Stimulated activated CD8-positive, alpha-beta memory T cell treated with anti-CD3 and anti-CD28 coated beads, Interleukin-7, amount 100 ng/mL, for 24 hours (primary cell): ENCODE results near the gene KRT2.

Experiments
- DNase-seq: peaks from one replicate; pipeline ENCODE4 v3.0.0-alpha.2; 2020; ENCODE audit warnings: low read depth

KRT2 gene

DNA sequence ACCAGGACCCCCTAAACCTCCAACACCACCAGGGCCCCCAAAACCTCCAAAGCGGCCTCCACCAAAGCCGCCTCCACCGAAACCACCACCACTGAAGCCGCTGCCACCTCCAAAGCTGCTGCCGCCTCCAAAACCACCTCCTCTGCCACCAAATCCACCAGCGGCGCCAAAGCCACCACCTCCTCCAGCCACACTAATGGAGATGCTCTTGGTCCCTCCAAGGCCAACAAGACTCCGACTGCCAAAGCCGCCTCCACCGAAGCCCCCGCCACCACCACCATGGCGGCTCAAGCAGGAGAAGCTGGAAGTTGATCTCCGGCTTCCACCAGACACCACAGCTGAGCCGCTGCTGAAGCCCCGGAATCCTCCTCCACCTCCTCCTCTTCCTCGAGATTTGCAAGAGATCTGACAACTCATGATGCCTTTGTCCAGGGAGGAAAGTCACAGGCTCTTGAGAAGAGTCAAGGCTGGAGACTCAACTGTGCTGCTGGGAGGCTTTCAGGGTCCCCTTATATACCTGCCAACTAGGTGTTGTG, at the start of gene KRT2:
Gene KRT2 (minus strand): TSS at position 486 of the 536 bp plus-strand sequence. CDS start 69 bp downstream, at position 417.
- no peak for DNase-seq

DNA sequence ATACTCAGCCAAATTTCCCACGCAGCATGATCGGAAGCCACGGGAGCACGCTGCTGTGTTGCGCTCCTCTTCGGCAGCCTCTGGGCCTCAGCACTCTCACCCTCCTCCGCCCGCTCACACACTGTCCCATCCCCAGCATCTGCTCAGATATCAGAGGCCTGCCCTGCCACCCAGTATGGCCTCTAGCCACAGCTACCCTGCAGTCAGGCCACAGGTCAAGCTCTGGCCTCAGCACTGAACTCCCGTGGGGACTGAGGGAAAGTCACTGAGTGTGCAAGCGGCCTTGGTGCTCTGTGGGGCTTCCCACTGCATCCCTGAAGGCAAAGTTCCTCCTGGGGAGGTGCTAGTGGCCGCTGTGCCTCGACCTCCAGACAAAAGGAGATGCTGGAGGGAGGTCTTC, 49.3 kb upstream of the KRT2 start:
- DNase-seq = no peak

DNA sequence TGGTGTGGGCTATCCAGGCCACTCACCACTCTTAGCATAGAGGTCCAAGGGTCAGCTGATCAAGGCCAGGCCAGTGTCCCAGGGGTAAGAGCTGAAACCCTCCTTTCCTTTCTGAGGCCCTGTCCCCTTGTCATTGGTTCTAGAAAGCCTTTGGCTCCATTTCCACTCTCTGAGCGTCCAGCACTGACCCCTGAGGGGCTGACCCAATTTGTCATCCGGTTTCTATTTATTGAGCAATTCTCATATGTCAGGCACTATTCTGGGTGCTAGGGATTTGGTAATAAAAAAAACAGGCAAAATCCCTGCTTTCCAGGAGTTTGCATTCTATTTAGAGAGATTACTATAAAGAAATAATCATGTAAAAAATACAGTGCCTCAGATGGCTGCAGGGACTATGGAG, 47.9 kb upstream of the KRT2 start:
- no peak for DNase-seq

DNA sequence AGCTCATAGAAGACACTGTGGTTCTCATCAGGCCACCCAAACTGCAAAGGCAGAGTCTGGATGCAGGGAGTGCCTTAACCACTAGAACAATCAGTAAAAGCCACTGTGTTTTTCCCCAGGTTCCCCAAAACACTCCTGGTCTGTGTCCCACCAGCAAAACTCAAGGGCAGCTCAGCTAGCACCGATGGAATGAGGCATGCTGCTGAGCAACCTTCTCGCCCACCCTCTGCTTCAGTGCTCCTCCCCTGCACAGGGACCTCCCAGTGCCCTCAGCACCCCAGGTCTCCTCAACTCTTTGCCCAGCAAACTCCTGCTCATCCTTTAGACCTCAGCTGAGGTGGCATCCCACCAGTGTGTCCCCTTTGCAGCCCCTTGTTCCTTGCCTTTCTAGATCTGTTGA, 47.4 kb upstream of the KRT2 start:
- no peak for DNase-seq

DNA sequence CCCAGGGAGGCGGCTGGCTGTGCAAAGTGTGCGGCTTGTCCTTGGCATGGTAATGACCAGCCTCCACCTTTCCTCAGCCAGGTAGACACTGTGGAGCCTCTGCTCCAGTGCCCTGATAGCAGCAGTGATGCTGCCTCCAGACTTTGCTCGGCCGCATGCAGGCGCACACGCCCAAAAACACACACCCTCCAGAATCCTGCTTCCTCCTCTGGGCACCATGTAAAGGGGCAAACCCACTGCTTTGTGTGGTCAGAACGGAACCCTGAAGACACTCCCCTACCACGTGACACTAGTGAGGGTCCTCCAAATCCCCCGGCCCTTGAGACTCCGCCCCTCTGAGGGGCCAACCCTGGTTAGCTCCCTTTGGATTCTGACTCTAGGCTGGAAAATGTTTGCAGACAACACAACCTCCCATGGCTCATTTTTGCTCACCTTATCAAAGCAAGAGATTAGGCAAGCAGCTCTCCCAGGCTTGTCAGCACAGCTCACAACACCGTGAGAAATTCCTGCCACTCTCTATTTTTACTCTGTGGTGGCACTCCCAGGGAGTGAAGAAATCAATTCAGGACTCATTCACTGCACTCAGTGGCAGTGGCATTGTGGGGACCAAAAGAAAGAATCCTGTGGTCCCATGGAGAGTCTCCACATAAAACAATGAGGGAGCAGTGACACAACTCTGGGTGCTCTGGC, 46.8 kb upstream of the KRT2 start:
- DNase-seq = no peak

DNA sequence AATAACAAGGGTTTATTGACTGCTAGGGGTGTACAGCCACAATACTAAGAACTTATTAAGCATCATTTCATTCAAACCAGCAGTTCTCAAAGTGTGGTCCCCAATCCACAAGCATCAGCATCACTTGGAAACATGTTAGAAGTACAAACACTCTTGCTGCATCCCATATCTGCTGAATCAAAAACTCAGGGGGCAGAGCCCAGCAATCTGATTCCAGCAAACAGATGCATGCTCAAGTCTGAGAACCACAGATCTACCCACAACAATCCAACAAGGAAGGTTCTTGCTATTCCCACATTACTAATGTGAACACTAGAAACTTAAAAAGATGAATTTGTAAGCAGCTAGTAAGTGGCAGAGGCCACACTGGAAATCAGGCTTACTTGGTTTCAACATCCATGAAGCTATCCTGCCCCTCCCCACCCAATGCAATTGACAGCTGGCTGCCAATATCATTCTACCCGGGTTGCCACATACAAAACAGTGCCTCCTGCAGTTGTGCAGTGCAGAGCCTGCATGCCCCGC, 45.1 kb upstream of the KRT2 start:
- DNase-seq = no peak

DNA sequence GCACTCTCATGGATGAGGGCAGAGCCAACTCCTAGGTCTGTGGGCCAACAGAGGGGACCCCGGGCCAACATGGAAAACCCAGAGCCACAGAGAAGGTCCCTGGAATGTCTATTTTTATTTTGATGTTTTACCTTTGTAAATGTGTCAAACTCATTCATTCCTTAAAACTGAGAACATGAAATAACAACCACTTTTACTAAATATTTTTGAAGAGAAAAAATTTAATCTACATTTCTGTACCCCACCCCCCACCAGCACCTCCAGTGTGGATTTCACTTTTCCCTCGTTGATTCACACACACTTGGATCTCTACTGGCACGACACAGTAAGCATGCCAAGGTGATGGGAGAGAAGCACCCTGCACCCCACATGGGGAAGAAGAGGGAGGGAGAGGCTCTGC, 44.6 kb upstream of the KRT2 start:
- DNase-seq = no peak

DNA sequence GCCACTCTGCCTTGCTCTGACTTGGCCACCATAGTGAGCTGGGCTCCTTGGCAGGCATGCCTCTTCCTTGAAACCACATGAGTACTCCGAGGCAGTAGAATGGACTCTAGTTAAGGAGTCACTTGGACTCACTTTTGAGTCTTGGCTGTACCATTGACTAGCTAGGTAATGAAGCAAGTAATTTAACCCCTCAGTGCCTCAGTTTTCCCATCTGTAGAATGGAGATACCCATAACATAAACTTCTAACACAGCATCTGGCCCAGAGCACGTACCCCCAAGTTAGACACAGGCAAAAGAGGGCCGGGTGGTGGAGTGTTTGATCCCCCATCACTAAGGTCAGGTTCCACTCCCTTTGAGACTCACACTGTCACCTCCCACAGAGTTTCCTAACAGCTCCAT, 43.0 kb upstream of the KRT2 start:
- DNase-seq = no peak

DNA sequence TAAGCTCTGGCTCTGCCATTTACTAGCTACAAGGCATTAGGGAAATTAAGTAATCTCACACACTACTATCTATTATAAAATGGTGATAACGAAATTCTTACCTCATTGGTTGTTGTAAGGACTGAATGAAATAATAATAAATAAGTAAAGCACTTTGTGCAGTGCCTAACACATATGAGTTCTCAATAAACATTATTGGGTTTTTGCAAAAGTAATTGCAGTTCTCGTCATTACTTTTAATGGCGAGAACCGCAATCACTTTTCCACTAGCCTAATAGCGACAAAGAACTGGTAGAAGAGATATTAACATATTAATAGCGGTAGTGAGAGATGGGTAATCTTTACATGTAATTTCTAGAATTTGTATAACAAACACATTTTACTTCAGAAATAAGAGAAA, 42.1 kb upstream of the KRT2 start:
- no peak for DNase-seq

DNA sequence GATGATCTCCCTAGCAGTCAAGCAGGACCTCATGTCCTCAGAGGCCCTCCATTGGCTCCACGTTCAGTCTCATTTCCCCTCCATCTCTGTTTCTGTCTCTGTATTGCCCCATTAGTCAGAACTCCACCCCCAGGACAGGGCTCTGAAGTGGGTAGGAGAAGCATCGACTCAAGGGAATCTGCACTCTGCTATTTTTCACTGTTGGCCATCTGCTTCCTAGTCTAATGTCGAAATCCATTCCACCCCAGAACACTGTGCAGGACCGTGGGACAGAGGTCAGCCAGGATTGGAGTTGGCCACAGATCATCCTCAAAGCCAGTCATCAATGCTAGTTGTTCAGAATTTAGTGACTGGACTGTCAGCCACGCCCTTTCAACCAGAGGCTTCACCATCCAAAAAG, 41.2 kb upstream of the KRT2 start:
- DNase-seq = no peak

DNA sequence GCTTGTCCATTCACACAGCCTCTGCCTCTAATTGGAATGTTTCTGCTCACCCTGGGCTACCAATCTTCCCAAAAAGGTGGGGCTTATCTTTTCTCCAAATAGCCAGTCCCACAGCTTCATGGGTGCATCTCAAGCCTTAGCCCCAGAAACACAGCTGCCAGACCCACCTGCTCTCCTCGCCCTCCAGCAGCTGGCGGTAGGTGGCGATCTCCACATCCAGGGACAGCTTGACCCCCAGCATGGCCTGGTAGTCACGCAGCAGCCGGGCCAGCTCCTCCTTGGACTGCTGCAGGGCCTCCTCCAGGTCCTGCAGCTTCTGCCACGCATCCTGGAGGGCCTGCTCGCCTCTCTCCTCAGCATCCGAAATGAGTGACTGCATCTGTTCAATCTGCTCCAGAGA, 40.2 kb upstream of the KRT2 start:
- DNase-seq = no peak

DNA sequence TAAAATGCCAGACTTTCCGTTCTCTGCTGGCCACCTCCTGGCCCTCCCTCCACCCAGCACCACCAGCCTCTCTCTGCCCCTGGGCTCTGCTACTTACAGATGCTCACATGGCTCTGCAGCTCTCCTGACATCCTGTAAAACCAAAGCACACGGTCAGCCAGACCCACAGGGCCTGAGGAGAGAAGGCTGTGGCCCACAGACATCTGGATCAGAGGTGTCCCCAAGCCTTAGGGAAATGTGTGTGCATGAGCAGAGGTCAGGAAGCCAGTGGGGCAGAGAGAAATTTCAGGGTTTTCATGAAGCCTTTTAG, 39.8 kb upstream of the KRT2 start:
- no peak for DNase-seq

DNA sequence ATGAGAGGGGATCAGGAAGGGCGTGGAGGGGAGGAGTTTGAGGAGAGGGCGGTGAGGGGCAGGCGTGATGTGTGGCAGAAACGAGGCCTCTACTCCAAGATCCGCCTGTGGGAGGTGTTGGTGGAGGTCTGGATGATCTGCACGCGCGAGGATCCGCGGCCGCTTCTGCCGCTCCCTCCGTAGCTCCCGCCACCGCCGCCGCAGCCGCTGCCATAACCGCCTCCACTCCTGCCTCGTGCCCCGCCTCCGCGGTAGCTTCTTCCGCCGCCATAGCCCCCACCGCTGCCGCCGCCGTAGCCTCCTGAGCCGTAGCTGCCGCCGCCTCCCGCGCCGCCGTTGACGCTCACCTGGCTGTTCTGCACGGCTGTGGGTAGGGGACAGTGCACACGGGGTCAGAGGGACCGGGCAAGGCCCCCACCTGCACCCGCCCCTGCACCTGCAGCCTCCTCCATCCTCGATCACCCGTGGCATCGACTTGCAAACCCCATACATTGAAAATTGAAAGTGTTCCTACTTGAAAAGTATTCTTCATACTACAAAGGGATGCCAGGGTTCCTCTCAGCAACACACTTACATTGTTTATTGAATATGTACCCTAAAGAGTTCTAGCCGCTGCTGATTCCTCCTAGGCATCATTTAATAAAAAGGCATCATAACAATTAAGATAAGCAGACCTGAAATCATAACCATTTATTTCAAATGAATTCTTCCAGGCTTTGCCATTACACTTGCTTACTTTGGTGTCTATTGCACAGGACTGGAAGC, 39.2 kb upstream of the KRT2 start:
- no peak for DNase-seq

DNA sequence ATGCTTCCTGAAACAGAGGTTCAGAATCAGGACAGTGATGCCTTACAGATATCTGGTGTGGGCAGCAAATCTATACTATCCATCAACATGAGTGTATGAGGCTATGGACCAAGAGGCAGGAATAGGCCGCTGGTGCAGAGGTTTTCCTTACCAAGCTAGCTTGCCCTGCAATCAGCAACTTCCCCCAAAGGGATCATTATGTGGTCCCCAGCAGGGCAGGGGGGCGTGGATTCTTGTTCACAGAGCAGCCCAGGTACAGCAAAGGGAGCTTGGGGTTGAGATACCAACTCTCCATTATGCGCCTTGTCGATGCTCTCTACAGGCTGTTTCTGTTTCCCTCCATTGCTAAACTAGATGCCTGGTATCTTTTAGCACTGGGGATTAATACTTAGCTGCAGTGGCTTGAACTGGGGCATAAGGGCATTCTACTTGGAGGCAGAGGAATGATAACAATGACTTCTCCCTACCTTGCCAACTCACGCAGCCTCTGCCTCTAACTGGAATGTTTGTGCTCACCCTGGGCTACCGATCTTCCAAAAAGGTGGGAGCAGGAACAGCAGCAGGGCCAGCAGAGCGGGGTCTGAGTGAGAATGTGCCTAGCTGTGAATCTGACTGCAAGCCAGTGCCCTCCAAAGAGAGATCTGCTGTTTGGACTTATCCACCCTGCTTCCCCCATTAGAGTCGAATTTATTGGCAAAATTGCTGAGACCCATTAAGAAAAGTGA, 38.5 kb upstream of the KRT2 start:
- no peak for DNase-seq

DNA sequence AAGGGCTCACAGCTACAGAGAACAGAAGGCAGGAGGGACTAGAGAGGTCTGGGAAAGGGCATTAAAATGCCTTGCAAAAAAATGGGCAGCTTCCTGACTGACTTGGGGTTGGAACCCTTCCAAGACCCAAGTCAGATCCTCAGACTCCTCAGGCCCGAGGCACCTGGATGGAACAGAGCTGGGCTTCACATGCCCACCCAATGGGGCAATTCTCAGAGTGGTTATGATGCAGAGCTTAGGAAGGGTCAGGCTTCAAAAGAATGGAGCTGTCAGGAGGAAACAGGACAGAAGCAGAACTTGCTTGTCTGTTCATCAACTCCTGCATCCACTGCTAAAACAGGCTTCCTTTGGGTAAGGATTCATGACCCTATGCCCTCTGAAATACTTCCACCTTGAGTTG, 37.9 kb upstream of the KRT2 start:
- no peak for DNase-seq

DNA sequence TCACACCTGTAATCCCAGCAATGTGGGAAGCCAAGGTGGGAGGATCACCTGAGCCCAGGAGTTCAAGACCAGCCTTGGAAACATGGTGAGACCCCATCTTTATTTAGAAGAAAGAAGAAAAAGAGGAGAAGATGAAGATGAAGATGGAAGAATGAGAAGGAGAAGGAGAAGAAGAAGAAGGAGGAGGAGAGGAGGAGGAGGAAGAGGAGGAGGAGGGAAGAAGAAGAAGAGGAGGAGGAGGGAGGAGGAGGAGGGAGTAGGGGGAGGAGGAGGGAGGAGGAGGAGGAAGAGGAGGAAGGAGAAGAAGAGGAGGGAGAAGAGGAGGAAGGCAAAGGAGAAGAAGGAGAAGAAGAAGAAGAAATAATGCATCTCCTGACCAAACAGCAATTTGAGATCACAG, 37.2 kb upstream of the KRT2 start:
- no peak for DNase-seq

DNA sequence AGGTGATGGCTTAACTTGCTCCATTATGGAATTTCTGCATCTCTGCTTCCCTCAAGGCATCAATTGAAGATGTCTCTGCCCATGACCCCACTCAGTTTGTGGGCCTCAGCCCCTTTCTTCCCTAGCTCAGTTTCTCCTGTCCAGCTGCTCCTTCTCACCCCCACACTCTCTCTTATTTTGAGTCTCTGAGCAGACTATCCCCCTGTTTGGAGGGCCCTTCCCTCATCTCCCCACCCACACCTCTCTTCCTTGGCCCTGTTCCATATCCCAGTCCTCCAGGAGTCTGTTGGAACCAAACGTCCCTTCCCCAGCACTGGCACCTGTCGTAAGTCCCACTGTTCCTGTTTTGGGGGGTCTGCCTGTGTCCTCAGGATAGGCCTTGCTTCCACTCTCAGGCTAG, 36.5 kb upstream of the KRT2 start:
- DNase-seq = no peak

DNA sequence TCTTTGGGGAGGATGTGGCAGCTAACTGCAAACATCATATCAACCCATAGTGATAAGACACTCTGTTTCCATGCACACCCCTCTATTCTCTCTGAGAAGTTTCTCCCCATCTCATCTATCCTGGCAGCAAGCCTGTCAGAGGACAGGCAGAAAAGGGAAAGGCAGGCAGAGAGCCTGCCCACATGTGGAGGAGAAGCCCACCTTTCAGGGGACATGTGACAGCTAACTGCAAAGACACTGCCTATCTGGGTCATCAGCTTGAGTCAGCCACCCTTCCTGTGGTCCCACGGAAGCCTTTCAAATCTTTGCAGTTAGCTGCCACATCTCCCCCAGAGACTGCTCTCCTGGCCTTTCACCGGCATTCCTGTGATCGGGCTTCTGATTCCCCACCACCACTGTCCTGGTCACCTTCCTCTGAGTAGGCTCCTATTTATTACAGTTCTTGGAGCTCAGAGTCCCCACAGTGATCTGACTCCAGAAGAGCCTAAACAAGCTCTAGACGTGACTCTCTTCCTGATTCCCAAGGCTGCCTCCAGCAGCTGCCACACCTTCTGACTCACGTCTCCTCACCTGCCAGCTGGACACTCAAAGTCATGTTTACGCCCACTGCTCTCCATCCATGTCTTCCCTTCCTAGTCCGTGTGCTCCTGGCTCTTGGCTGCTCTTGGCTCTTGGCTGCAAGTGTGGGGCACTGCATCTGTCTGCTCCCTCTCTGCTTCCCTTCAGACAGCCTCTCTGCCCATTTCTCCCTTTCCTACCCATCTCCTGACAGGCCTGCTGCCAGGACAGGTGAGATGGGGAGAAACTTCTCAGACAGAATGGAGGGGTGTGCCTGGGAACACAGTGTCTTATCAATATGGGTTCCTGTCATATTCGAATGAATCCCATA, 35.7 kb upstream of the KRT2 start:
- no peak for DNase-seq

DNA sequence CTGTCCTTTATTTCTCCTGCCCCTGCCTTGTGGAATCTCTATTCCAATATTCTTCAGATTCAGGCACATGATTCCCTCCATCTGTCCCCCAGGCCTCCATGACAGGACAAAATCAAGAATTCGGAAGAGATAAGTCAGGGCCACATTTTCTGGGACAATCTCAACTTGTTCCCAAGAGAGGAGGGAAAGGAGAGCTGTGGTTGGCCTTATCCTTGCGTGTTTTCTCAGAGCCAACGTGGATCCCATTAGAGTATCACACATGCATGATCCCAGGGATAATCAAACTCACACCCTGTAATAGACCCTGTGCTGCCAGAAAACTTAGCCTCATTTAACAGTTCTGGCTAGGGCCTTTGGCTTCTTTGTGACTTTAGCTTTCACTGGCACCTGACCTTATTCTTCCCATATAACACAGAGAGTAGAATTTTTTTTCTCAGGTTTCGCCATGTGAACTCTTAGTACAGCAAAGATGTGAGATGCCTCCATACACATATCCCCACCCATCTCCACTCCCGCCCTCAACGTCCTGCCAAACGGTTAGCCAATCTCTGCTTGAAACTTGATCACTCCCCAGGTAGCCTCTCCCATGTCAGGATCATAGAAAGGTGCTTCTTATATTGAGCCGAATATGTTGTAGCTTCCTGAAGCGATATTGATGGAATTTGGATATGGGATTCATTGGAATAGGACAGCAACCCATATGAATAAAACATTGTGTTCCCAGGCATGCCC, 34.9 kb upstream of the KRT2 start:
- DNase-seq = no peak

DNA sequence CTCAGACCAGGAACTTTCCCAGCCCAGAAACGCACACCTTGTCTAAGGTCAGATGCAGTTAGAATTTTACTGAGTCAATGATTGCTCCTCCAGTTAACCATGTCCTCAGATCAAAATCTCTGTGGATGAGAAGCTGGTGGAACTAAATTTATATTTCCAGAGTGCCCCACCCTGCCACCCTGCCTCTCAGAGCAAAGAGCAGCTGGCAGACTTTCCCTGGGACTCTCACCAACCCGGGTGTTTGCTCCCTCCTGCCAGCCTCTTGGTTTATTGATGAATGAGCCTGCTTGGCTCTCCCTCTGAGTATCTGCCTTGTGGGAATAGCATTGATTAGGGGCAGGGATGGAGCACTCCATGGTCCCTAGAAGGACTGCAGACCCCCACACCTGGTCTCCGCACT, 34.1 kb upstream of the KRT2 start:
- DNase-seq = no peak

DNA sequence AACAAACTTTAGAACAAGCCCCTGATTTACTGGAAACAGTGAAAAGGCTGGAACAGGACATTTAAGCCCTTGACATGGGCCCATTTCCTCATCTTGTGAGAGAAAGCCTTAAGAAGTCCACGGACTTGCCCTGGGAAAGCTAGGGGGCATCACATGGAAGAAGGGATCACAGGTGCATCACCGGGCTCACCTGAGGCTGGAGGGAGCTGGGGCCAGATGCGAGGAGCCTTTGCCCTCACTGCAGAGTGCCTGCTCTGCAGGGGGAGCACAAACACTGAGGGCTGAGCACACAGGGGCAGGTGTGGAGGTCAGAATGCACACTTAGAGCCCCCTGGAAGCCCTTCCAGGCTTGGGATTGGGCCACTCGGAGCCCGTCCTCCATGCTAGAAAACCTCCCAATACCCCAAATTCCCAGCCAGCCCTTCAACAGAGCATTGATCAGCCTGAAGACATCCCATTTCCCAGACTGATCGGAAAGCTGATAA, 33.4 kb upstream of the KRT2 start:
- DNase-seq = no peak
